Measurements from ENCODE around the gene ZEB2.

ZEB2 gene

DNA sequence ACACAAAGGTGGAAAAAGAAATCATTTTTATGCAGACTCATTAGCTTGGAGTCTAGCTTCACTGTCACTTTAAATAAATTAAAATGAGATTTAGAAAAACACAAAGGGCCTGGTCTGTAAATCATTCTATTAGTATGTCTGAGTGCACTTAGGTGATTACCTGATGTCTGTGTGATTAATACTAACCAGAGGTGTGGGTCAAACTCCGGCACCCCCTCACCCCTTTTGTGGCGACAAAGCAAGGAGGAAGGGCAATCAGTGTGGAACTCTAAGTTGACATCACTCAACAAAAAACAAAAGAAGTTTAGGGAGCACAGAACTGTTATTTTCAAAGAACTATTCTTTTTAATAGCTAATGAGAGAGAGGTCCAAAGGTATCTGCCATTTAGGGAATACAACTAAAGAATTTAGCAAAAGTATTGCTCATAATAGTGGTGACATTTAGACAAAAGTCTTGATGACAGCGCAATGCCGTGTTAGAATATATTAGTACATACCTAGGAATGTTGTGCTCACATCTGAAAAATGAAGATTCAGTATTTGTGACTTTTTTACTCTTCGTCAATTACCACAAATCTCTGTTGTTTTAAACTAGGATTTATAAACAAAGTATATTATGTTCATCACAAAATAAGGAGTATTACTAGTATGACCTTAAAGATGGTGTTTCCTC is 66.3 kb downstream of the ZEB2 start:
- no peak for DNase-seq (ENCODE audit: low read depth in 4 of 4, low spot score in 1 of 4)

DNA sequence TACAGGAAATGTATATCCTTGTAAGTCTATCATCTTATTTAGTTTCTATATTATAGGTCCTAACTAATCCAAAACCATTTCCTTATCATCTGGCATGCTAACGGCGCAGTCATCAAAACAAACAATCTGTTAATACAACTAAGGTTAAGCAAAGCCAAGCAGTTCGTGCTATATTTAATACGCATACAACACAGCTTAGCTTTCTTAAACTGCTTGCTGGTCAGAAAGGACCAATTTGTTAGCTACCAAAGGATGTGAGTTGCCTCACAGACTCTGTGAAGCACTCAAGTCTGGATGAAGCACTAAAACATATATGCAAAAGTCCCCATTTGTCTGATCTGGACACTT is 67.0 kb downstream of the ZEB2 start:
- DNase-seq (ENCODE audit: low read depth in 4 of 4, low spot score in 1 of 4): no peak

GRCh38 chr2:144452169-144452988 is 67.5 kb downstream of the ZEB2 start:
- DNase-seq (ENCODE audit: low read depth in 4 of 4, low spot score in 1 of 4): no peak

DNA sequence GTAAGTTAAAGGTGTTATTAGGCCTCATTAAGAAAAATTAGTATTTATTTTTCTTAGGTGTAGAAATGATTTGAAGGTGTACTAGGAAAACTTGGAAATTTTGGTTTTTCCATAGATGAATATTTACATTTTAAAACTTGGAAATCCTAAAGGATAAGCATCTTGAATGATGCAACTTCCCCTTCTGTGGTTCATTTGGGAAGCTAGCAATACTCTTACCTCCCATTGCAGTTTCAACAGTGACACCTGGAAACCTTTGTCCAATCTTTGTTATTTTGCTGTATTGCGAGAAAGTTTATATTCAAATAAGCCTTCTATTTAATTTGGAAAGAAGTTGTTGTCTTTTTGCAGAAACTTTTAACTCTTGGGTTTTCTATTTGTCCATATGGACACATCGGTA is 68.5 kb downstream of the ZEB2 start:
- no peak for DNase-seq (ENCODE audit: low read depth in 4 of 4, low spot score in 1 of 4)

DNA sequence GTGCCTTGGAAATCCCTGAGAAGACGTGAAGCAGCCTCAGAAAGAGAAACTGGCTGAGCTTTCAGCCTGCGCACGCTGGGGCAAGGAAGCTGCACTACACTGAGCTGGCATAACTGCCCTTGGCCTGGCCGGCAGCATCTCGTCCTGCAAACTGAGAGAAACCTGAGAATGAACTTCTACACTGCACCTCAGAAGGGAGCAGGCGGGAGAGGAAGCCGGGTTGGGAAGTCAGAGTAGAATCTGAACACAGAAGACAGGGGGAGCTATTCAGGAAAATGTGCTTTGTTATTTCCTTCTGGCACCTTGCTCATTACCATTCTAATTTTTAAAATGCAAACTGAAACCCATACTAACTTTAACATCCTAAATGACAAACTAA is 70.9 kb downstream of the ZEB2 start:
- no peak for DNase-seq (ENCODE audit: low read depth in 4 of 4, low spot score in 1 of 4)

DNA sequence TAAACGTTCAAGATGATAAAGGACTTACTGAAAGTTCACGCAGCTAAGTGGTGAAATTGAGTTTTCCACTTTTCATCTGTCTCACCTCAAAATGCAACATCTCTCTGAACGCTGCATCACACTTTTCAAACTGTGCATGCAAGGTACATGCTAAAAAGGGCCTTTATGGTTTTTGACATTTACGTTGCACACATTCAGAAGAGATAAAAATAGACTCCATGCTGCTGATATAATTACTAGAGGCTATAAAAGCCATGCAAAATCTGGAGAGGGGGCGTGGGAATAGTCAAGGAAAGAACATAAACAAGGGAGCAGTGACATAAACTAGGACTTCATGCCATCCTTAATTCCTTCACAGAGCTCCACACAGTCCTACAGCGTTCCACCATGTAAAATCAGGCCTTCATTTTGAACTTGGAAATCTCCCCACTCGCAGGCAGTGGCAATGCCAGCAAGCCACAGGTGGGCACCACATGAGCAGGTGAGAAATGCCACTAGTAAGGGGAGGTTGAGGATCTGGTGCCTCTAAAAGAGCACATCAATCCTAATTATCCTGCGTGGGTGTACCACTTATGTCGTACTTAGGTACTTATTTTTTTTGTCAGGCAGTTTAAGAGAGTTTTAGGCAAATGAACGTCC is 71.4 kb downstream of the ZEB2 start:
- DNase-seq (ENCODE audit: low read depth in 4 of 4, low spot score in 1 of 4): no peak

DNA sequence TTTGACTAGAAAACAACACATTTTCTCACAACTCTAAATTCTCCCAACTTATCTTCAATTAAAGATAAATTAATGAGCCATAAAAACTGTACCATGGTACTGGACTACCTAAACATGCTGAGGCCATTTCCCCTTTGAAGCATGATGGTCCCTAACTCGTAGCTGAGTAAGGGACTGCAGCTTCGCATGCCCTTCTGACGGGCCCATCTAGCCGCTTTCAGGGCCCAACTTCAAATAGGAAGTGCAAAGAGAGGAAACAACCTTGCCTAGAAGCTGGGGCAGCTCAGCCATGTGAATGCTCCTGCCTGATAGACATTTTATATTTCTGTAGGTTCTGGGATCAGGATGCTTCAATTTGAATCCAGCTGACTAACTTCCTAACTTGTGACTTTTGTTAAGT is 72.4 kb downstream of the ZEB2 start:
- DNase-seq (ENCODE audit: low read depth in 4 of 4, low spot score in 1 of 4): no peak

GRCh38 chr2:144446136-144446535 is 73.8 kb downstream of the ZEB2 start:
- no peak for DNase-seq (ENCODE audit: low read depth in 4 of 4, low spot score in 1 of 4)

DNA sequence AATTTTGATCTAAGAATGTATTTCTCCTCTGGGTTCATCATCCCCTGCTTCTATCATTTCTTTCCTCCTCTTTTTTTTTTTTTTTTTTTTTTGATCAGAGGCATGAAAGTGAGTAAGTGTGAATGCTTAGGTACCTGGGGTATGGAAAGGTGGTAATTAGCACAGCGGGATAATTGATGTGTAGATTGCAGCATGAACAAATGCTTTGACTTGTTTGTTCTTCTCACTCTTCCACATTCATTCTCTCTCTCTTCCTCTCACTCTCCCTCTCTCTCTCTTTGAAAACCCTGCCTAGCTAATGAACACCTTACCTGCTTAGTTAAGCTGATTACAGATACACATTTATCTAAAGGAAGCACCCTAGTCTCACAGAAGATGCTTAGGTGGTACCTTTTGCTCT is 74.7 kb downstream of the ZEB2 start:
- DNase-seq (ENCODE audit: low read depth in 4 of 4, low spot score in 1 of 4): no peak

DNA sequence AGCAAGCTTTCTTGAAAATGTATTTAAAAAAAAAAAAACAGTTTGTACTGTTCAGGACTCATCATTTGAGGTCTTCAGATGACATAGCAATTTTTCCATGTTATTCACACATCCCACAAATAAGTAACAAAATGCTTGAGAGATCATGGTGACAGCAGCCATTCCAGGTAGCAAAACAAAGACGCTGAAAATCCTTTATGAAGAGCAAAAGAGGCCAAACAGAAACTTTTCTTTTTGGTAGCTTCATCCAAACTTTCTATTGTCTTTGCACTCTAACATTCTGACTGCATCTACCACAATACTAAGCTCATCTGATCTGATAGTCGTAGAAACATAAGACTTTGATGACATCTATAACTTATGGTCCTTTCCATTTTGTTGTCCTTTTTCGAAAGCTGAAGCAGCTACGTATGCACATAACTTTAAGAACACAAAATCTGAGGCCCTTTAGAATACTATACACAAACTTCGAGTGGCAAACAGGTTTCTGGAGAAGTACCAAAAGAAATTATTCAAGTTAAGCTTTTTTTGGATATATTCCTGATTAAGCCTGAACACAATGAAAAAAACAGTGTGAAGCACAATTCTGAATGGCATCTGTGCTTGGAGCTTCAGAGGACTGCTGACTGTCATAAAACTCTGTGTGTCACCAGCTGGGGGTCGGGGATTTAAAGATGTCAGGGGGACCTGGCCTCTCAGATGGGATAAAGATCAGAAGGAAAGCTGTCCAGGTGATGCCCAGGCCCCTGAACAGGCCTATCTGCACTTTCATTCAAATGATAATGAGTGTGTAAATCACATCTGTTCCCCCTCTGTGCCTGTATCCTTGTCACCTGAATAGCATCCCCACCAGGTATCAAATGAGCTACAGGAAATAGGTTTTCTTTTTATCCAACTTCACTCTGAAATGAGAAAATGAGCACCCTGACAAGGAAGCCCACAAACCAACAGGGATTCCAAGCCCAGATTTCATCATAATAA is 75.8 kb downstream of the ZEB2 start:
- no peak for DNase-seq (ENCODE audit: low read depth in 4 of 4, low spot score in 1 of 4)

GRCh38 chr2:144441711-144442141 is 78.2 kb downstream of the ZEB2 start:
- no peak for DNase-seq (ENCODE audit: low read depth in 4 of 4, low spot score in 1 of 4)

GRCh38 chr2:144439993-144440392 is 79.9 kb downstream of the ZEB2 start:
- DNase-seq (ENCODE audit: low read depth in 4 of 4, low spot score in 1 of 4): no peak

- DNase-seq (ENCODE audit: low read depth in 4 of 4, low spot score in 1 of 4): no peak
Measured at GRCh38 chr2:144438801-144439631, 80.9 kb downstream of the ZEB2 start.

DNA sequence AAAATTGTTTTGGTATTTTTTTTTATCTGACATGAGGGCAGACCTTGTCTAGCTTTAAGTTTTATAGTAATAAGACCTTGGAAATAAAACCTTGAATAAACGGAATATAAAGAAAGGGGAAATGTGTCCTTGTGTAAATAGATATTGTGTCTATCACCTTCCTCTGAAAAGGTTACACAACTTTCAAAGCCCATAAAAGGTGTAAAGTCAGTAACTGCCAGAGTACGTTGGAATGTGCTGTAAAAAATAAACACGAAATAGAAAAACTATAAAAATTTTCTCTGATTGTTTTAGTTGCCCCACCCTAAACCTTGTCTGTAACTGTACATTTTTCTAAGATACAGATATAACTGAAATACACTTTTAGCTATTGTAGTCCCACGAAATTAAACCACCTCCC is 82.3 kb downstream of the ZEB2 start:
- no peak for DNase-seq (ENCODE audit: low read depth in 4 of 4, low spot score in 1 of 4)

DNA sequence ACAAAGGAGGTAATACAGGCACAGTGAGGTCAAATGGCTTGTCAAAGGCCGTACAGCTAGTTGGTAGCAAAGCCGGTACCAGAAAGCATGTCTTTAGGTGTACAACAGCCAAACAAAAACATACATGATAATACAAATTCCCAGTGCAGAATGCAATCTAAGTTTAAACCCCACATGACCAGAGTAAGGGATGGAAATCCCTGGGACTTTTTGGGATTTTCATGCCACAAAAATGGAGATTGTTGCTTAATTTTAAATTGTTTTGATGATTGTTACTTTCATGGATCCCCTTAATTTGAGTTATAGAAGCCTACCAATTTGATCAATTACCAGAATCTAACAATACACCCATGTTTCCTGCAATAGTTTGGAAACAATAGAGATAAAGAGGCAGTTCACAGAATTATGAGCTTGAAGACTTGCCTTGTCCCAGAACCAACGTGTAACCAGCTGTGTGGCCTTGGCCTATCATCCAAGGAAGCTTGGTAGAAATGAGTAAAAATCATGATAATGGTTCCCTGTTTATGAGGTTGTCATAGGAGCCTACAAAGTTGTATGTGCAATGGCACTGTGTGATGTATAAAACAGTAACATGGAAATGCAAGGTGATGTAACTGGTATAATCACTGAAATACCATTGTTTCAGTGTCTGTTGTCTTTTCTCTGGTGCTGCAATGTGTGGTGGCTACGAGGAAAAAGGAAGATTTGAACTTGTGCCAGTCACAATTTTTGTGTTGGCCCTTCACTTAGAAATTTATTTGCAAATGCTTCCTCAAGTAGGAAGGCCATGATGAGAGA is 85.3 kb downstream of the ZEB2 start:
- no peak for DNase-seq (ENCODE audit: low read depth in 4 of 4, low spot score in 1 of 4)

DNA sequence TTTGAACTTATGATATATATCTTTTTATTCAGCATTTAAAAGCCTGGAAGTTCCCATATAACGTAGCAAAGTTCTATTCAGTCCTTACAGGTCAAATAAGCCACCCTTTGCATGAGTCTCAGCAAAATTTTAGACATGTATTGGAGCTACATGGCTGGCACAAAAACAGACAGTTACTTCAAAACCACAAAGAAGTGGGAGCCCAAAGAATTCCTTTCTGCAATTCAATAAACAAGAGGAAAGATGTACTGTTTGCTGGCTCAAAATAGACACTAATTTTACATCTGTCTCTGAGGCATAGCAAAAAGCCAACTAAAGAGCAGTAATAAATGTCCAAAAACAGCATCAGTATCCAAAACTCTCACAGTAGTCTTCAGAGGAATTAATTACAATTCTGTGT is 87.0 kb downstream of the ZEB2 start:
- DNase-seq (ENCODE audit: low read depth in 4 of 4, low spot score in 1 of 4): no peak

DNA sequence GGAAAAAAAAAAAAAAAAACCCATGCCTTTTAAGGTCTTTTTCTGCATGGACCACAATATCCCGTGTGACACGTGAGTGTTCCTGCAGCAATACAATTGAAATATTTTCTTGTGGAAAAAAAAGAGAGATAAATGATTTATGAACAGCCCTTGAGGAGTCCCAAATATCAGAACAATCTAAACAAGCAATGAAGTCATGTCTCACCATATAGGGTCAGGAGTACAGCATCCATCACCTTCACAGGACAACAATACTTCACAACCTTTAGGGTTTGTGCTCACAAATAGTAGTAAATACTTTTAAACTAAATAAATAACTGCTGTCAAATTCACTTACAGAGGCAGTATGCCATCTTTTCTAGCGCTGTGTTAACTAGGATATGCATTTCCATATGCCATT is 87.9 kb downstream of the ZEB2 start:
- DNase-seq (ENCODE audit: low read depth in 4 of 4, low spot score in 1 of 4): no peak

GRCh38 chr2:144431392-144431783 is 88.5 kb downstream of the ZEB2 start:
- DNase-seq (ENCODE audit: low read depth in 4 of 4, low spot score in 1 of 4): no peak

- no peak for DNase-seq (ENCODE audit: low read depth in 4 of 4, low spot score in 1 of 4)
Measured at GRCh38 chr2:144430722-144431391, 89.1 kb downstream of the ZEB2 start.
